ENCODE results near the gene PRKCH. TPM values are rescaled to one million over a fixed set of nuclear protein-coding genes. Genes with fewer than 3 reads are reported as not detected.
"Not testable (repeated sequence)": the region's sequence is repeated elsewhere in the genome, so short reads cannot be mapped to it uniquely, and the experiment has no call there.

PRKCH gene
- total RNA-seq, 1 experiment from 2014 or later: 22.3 TPM

DNA sequence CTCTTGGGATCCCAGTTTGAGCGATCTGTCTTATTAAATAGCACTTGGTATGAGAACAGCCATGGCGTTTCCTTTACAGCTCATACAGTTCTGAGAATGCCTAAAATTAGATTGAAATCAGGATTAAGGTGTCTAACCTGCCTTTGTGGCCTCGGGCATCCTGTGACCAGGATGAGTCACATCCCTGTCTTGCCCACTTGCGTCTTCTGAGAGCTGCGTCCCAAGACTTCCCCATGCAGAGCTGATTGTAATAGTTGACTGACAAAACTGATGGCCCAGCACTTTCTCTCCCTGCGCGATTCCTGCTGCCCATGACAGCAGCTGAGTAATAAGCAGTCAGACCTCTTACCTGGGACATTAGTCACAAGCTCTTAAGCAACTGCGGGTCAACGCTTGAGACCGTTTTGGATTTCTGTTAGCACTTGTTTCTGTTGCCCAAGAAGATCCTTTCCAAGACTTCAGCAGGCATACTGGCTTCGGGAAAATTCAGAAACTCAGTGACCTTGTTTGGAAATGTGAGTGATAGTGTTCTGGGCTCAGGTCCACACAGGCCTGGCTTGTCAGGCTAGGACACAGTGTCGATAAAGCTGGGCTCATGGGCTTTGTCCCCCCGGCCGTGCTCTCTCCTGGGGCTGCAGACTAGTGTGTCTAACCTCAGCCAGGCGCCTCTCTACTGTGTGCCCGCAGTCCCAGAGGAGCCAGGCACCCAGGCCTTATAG lies 204.1 kb downstream of the PRKCH start:
- CTCF ChIA-PET: interaction anchor here (0.8 to 4.1 kb wide), 7 partner anchors 12 to 209 kb away, joined by 3 to 21 read pairs (median 7); no protein-coding TSS in a partner anchor
- TF ChIP-seq, protein P1, sequence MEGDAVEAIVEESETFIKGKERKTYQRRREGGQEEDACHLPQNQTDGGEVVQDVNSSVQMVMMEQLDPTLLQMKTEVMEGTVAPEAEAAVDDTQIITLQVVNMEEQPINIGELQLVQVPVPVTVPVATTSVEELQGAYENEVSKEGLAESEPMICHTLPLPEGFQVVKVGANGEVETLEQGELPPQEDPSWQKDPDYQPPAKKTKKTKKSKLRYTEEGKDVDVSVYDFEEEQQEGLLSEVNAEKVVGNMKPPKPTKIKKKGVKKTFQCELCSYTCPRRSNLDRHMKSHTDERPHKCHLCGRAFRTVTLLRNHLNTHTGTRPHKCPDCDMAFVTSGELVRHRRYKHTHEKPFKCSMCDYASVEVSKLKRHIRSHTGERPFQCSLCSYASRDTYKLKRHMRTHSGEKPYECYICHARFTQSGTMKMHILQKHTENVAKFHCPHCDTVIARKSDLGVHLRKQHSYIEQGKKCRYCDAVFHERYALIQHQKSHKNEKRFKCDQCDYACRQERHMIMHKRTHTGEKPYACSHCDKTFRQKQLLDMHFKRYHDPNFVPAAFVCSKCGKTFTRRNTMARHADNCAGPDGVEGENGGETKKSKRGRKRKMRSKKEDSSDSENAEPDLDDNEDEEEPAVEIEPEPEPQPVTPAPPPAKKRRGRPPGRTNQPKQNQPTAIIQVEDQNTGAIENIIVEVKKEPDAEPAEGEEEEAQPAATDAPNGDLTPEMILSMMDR (IDR thresholded peaks at IDR 0.05; ENCODE audit: unreplicated experiment): no peak
- intact Hi-C loops (cut with micrococcal nuclease; ENCODE audit: unreplicated experiment): loop anchor here (1.0 to 2.0 kb wide), 3 partner anchors 11 to 35 kb away; no protein-coding TSS in a partner anchor
- peak overlapping the region; percentile 88 for H3K27ac Mint-ChIP-seq (ENCODE audit: unreplicated experiment)
- peak; percentile 79 for DNase-seq
- H3K27me3 Mint-ChIP-seq (ENCODE audit: unreplicated experiment): no peaks in the 10 kb centered on the region
- BruUV-seq (replicated peaks): TSS peak; percentile 83
- H3K4me3 Mint-ChIP-seq (ENCODE audit: low read depth, unreplicated experiment): peak overlapping the region; percentile 35
- H3K9me3 Mint-ChIP-seq (ENCODE audit: low read depth, unreplicated experiment): peaks cover 6% of the 10 kb centered on the region
- peaks cover 75% of the 10 kb centered on the region for H3K4me1 Mint-ChIP-seq (ENCODE audit: low read depth, unreplicated experiment)
- H3K36me3 Mint-ChIP-seq (ENCODE audit: insufficient read depth, unreplicated experiment): peaks cover 26% of the 10 kb centered on the region

DNA sequence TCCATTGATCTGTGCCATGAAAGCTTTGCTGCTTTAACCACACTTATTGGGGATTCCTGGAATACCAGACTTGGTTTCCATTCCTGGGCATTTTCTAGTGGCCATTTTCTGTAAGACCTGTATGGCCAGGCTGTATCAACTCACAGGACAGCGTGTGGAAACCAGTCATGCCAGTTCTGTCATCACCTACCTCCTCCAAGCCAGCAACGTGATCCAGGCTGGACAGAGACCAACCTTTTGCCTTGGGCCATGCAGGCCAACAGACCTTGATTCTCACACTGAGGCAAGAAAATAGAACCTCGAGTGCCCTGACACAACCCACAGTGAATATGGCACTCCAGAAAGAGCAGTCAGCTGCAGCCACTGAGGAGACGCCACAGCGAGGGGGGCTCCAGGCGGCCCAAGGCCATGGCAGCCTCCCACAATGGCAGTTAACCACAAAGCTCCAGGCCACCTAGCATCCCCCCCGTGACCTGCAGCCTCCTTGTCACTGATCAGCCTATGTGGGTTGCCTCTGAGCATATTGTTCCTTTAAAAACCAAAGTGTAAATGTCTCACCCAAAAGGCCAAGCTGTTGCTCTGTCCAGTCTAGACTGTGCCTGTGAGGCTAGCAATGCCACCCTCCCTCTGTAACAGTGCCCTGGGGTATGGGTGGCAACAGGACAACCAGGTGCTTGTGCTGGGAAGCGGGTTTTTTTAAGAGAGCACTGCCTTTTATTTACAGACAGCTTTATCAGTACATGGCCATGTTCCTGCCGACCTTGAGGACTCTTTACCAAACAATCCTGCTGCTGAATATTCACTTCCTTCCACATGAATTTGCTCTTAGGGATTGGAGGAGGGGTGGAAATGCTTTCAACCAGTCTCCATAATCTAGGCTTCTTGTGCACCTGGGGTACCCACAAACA lies 205.3 kb downstream of the PRKCH start:
- Mint-ChIP-seq H3K4me3 (ENCODE audit: low read depth, unreplicated experiment) (peak overlapping the region; percentile 44), H3K4me1 (ENCODE audit: low read depth, unreplicated experiment) (peaks cover 85% of the 10 kb centered on the region), H3K9me3 (ENCODE audit: low read depth, unreplicated experiment) (peaks cover 6% of the 10 kb centered on the region), H3K36me3 (ENCODE audit: insufficient read depth, unreplicated experiment) (peaks cover 26% of the 10 kb centered on the region), H3K27me3 (ENCODE audit: unreplicated experiment) (no peaks in the 10 kb centered on the region), H3K27ac (ENCODE audit: unreplicated experiment) (peak overlapping the region; percentile 88)
- intact Hi-C loops (cut with micrococcal nuclease; ENCODE audit: unreplicated experiment): loop anchor here (1.0 kb wide), 1 partner anchor 11 kb away; no protein-coding TSS in a partner anchor
- BruUV-seq (replicated peaks): no TSS peak
- peak; percentile 69 for DNase-seq
- CTCF ChIA-PET: interaction anchor here (0.7 to 4.1 kb wide), 5 partner anchors 9 to 49 kb away, joined by 3 to 21 read pairs (median 7); no protein-coding TSS in a partner anchor
- TF ChIP-seq, protein P1 (IDR thresholded peaks at IDR 0.05; ENCODE audit: unreplicated experiment): no peak

DNA sequence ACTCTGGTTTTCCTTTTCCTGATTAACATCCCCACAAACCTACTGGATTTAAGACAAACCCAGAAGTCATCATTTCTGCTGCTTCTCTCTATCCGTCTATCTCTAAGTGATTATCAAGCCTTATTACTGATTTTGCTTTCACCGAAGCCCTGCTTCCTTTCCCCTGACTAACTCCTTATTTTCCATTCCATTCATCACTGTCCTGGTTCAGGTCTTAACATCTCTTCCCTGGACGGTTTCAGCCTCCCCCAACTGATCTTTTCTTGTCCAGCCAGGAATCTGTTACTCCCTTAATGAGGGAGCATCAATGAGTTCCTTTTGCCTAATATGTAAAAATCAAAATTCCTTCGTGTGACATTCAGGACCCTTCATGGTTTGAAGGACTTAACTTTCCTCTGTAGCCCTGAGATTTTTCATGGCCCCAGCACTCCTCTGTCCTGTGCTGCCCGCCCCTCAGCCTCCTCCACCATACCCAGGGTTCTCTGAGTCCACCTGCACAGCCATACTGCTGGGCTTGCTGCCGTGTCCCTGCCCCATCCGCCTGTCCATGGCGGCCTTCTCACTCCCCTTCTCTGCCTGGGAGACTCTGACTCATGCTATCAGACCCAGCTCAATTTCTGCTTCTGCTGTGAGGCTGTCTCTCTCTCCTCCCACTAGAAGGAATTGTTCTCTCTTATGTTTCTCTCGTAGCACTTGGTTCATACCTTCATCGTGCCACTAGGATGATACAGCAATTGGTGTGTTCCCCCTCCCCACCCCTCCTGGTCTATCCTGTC lies 206.1 kb downstream of the PRKCH start:
- peaks cover 80% of the 10 kb centered on the region for H3K4me1 Mint-ChIP-seq (ENCODE audit: low read depth, unreplicated experiment)
- CTCF ChIA-PET: interaction anchor here (0.6 to 2.9 kb wide), 4 partner anchors 10 to 98 kb away, joined by 4 to 7 read pairs (median 6); no protein-coding TSS in a partner anchor
- peak overlapping the region; percentile 44 for H3K4me3 Mint-ChIP-seq (ENCODE audit: low read depth, unreplicated experiment)
- no peaks in the 10 kb centered on the region for H3K27me3 Mint-ChIP-seq (ENCODE audit: unreplicated experiment)
- DNase-seq: peak; percentile 41
- H3K36me3 Mint-ChIP-seq (ENCODE audit: insufficient read depth, unreplicated experiment): peaks cover 26% of the 10 kb centered on the region
- peaks cover under 1% of the 10 kb centered on the region for H3K9me3 Mint-ChIP-seq (ENCODE audit: low read depth, unreplicated experiment)
- intact Hi-C loops (cut with micrococcal nuclease; ENCODE audit: unreplicated experiment): loop anchor here (1.0 kb wide), 1 partner anchor 10 kb away; no protein-coding TSS in a partner anchor
- TF ChIP-seq, protein P1 (IDR thresholded peaks at IDR 0.05; ENCODE audit: unreplicated experiment): no peak
- H3K27ac Mint-ChIP-seq (ENCODE audit: unreplicated experiment): peak overlapping the region; percentile 88
- BruUV-seq (replicated peaks): no TSS peak

DNA sequence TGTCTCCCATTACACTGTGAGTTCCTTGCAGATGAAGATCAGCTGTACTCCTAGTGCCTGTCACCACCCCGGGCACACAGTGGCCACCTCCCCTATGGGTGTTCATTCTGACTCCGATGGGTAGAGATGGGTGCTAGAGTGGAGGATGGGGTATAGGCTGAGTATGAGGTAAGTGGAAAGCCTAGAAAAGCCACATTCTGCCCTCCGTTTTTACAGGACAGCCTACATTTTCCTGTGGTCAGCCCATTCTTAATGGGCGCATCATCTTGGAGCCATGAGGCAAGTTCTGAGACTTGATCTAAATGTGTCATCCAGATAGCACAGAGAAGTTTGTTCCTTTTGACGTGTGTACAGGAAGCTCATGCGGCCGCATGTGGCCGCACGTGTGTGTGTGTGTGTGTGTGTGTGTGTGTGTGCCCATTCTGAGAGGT lies 207.2 kb downstream of the PRKCH start:
- Mint-ChIP-seq H3K4me3 (ENCODE audit: low read depth, unreplicated experiment) (no peak overlapping the region), H3K36me3 (ENCODE audit: insufficient read depth, unreplicated experiment) (peaks cover 26% of the 10 kb centered on the region), H3K27me3 (ENCODE audit: unreplicated experiment) (no peaks in the 10 kb centered on the region), H3K9me3 (ENCODE audit: low read depth, unreplicated experiment) (no peaks in the 10 kb centered on the region), H3K4me1 (ENCODE audit: low read depth, unreplicated experiment) (peaks cover 78% of the 10 kb centered on the region), H3K27ac (ENCODE audit: unreplicated experiment) (peak overlapping the region; percentile 88)
- intact Hi-C loops (cut with micrococcal nuclease; ENCODE audit: unreplicated experiment): no loop called here
- DNase-seq: no peak
- no TSS peak for BruUV-seq (replicated peaks)
- CTCF ChIA-PET: no interaction called here
- TF ChIP-seq, protein P1 (IDR thresholded peaks at IDR 0.05; ENCODE audit: unreplicated experiment): no peak

DNA sequence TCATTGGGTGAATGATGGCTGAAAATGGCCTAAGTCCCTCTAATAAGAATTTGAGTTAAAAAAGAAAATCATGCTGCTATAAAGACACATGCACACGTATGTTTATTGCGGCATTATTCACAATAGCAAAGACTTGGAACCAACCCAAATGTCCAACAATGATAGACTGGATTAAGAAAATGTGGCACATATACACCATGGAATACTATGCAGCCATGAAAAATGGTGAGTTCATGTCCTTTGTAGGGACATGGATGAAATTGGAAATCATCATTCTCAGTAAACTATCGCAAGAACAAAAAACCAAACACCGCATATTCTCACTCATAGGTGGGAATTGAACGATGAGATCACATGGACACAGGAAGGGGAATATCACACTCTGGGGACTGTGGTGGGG lies 208.0 kb downstream of the PRKCH start:
- DNase-seq; H3K9me3 Mint-ChIP-seq (ENCODE audit: low read depth, unreplicated experiment); intact Hi-C loops (cut with micrococcal nuclease; ENCODE audit: unreplicated experiment); H3K27ac Mint-ChIP-seq (ENCODE audit: unreplicated experiment); BruUV-seq (replicated peaks); CTCF ChIA-PET; H3K4me3 Mint-ChIP-seq (ENCODE audit: low read depth, unreplicated experiment); H3K27me3 Mint-ChIP-seq (ENCODE audit: unreplicated experiment): not testable (repeated sequence)
- H3K36me3 Mint-ChIP-seq (ENCODE audit: insufficient read depth, unreplicated experiment): peaks cover 26% of the 10 kb centered on the region
- H3K4me1 Mint-ChIP-seq (ENCODE audit: low read depth, unreplicated experiment): peaks cover 78% of the 10 kb centered on the region
